22Rv1 (cell line): ENCODE measurements around the gene IL6.
"Not testable (repeated sequence)": the region's sequence is repeated elsewhere in the genome, so short reads cannot be mapped to it uniquely, and the experiment has no call there.

Experiments used
- H3K27ac ChIP-seq: fragments of 450-650 bp; 2 replicates; pipeline ENCODE4 v1.5.1; 2017
- CTCF ChIP-seq: fragments of 450-650 bp; IDR thresholded peaks from 2 replicates; pipeline ENCODE4 v1.5.1; 2017; ENCODE audit warnings: mild to moderate bottlenecking
- ZFX ChIP-seq: fragments of 450-650 bp; IDR thresholded peaks from 2 replicates; pipeline ENCODE4 v1.6.1; 2017; ENCODE audit warnings: antibody characterized with exemption, borderline replicate concordance

IL6 gene

GRCh38 chr7:22726907-22727713, at the start of gene IL6:
Gene IL6, plus strand, starts transcription at chr7:22727200. Its CDS starts 63 bp downstream, at chr7:22727263.
- no peak within 1 kb of the TSS for H3K27ac ChIP-seq
- TF ChIP-seq ZFX: no peak

GRCh38 chr7:22677263-22677662, 49.7 kb upstream of the IL6 start:
- H3K27ac ChIP-seq: not testable (repeated sequence)

GRCh38 chr7:22677680-22678079, 49.3 kb upstream of the IL6 start:
- TF ChIP-seq ZFX (no peak), CTCF (no peak)
- no peak overlapping the region for H3K27ac ChIP-seq

- TF ChIP-seq CTCF: no peak
- TF ChIP-seq ZFX: no peak
- H3K27ac ChIP-seq: no peak overlapping the region
These were observed 46.5 kb upstream of the IL6 start for GRCh38 chr7:22680482-22680911.

GRCh38 chr7:22681312-22681711, 45.7 kb upstream of the IL6 start:
- TF ChIP-seq CTCF (no peak), ZFX (no peak)

GRCh38 chr7:22681852-22682657, 44.9 kb upstream of the IL6 start:
- TF ChIP-seq CTCF (no peak), ZFX (no peak)
- H3K27ac ChIP-seq: no peak overlapping the region

More at GRCh38 chr7:22681312-22681711, 45.7 kb upstream of the IL6 start:
- H3K27ac ChIP-seq: no peak overlapping the region

GRCh38 chr7:22683379-22683778, 43.6 kb upstream of the IL6 start:
- no peak overlapping the region for H3K27ac ChIP-seq
- TF ChIP-seq CTCF (no peak), ZFX (no peak)

GRCh38 chr7:22686620-22687019, 40.4 kb upstream of the IL6 start:
- TF ChIP-seq ZFX: no peak
- H3K27ac ChIP-seq: no peak overlapping the region

GRCh38 chr7:22688084-22688483, 38.9 kb upstream of the IL6 start:
- no peak for TF ChIP-seq ZFX

GRCh38 chr7:22688934-22689333, 38.1 kb upstream of the IL6 start:
- not testable (repeated sequence) for H3K27ac ChIP-seq

More at GRCh38 chr7:22688084-22688483, 38.9 kb upstream of the IL6 start:
- no peak overlapping the region for H3K27ac ChIP-seq
